ENCODE data around the gene MTMR1.

The MTMR1 gene

GRCh38 chrX:150763810-150764209 is 70.6 kb downstream of the MTMR1 start:
- Histone ChIP-seq H3K36me3 (ENCODE audit: control insufficient read depth, insufficient read depth, low read length) (peaks cover 3% of the 10 kb centered on the region; the same call in 1 of the 2 replicates), H3K27me3 (replicated peaks; ENCODE audit: control insufficient read depth, insufficient read depth, low read length) (no peaks in the 10 kb centered on the region), H3K4me3 (replicated peaks; ENCODE audit: low read depth, low read length) (no peak overlapping the region)
- no peak for TF ChIP-seq CTCF (IDR thresholded peaks at IDR 0.05; ENCODE audit: insufficient read depth, low read length, poor library complexity, severe bottlenecking)
- no peak for DNase-seq (ENCODE audit: extremely low read depth, insufficient read length)

- Histone ChIP-seq H3K27me3 (replicated peaks; ENCODE audit: control insufficient read depth, insufficient read depth, low read length) (no peaks in the 10 kb centered on the region), H3K36me3 (ENCODE audit: control insufficient read depth, insufficient read depth, low read length) (no peaks in the 10 kb centered on the region; the same call in 1 of the 2 replicates), H3K4me3 (replicated peaks; ENCODE audit: low read depth, low read length) (no peak overlapping the region)
- DNase-seq (ENCODE audit: extremely low read depth, insufficient read length), result no peak
- no peak for TF ChIP-seq CTCF (IDR thresholded peaks at IDR 0.05; ENCODE audit: insufficient read depth, low read length, poor library complexity, severe bottlenecking)
These were observed 72.0 kb downstream of the MTMR1 start for GRCh38 chrX:150765237-150765636.

- H3K27me3 ChIP-seq (replicated peaks; ENCODE audit: control insufficient read depth, insufficient read depth, low read length), result no peaks in the 10 kb centered on the region
- no peak overlapping the region for H3K4me3 ChIP-seq (replicated peaks; ENCODE audit: low read depth, low read length)
- no peak for DNase-seq (ENCODE audit: extremely low read depth, insufficient read length)
- H3K36me3 ChIP-seq (ENCODE audit: control insufficient read depth, insufficient read depth, low read length), result no peaks in the 10 kb centered on the region; the same call in 1 of the 2 replicates
- TF ChIP-seq CTCF (IDR thresholded peaks at IDR 0.05; ENCODE audit: insufficient read depth, low read length, poor library complexity, severe bottlenecking), result no peak
These were observed 72.7 kb downstream of the MTMR1 start for GRCh38 chrX:150765782-150766350.

GRCh38 chrX:150766351-150767044 is 73.3 kb downstream of the MTMR1 start:
- Histone ChIP-seq H3K4me3 (replicated peaks; ENCODE audit: low read depth, low read length) (no peak overlapping the region), H3K36me3 (ENCODE audit: control insufficient read depth, insufficient read depth, low read length) (no peaks in the 10 kb centered on the region; the same call in 1 of the 2 replicates), H3K27me3 (replicated peaks; ENCODE audit: control insufficient read depth, insufficient read depth, low read length) (no peaks in the 10 kb centered on the region)
- TF ChIP-seq CTCF (IDR thresholded peaks at IDR 0.05; ENCODE audit: insufficient read depth, low read length, poor library complexity, severe bottlenecking), result no peak
- no peak for DNase-seq (ENCODE audit: extremely low read depth, insufficient read length)

GRCh38 chrX:150767045-150767395 is 73.8 kb downstream of the MTMR1 start:
- DNase-seq (ENCODE audit: extremely low read depth, insufficient read length), result no peak
- Histone ChIP-seq H3K4me3 (replicated peaks; ENCODE audit: low read depth, low read length) (no peak overlapping the region), H3K36me3 (ENCODE audit: control insufficient read depth, insufficient read depth, low read length) (no peaks in the 10 kb centered on the region; the same call in 1 of the 2 replicates), H3K27me3 (replicated peaks; ENCODE audit: control insufficient read depth, insufficient read depth, low read length) (no peaks in the 10 kb centered on the region)
- TF ChIP-seq CTCF (IDR thresholded peaks at IDR 0.05; ENCODE audit: insufficient read depth, low read length, poor library complexity, severe bottlenecking), result no peak
